ENCODE results near the gene MYO1H. TPM values are rescaled to one million over a fixed set of nuclear protein-coding genes. Genes with fewer than 3 reads are reported as not detected.

The MYO1H gene
- total RNA-seq, 2 experiments from 2014 or later, result not detected

DNA sequence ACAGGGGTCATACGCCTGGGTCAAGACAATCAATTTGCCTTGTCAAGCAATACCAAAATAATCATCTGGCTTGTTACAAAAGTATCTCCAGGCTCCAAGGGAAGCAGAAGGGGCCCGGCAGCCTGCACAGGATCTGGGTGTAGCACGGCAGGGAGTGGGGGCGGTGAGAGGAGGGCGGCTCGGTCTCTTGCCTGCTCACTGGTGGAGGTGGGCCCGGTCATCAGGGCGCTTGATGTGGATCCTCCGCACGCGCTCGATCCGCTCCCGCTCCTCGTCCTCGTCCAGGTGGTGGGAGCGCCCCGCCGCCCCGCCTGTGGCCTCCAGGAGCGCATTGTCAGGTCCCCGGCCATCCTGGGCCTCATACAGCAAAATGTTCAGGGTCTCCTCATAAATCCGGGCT, 103.7 kb downstream of the MYO1H start:
- no peaks in the 10 kb centered on the region for H3K4me1 ChIP-seq (ENCODE audit: insufficient read depth, low read length)
- TF ChIP-seq CTCF (IDR thresholded peaks at IDR 0.05), result no peak
- no peak for DNase-seq
- H3K27ac Mint-ChIP-seq, result no peak overlapping the region
- no peak overlapping the region for H3K27ac ChIP-seq (ENCODE audit: low read depth in 1 of 2, low read length in 2 of 2)
- no peaks in the 10 kb centered on the region for H3K27me3 Mint-ChIP-seq
- H3K36me3 ChIP-seq (ENCODE audit: insufficient read depth, low read length), result peaks cover 88% of the 10 kb centered on the region
- H3K9me3 ChIP-seq (ENCODE audit: control insufficient read depth in 1 of 2, insufficient read depth in 1 of 2, low read length in 2 of 2), result no peaks in the 10 kb centered on the region
- no peak for ATAC-seq (ENCODE audit: poor library complexity)
- ChIA-PET POLR2A (no interaction called here), CTCF (interaction anchor here (1.3 kb wide), 1 partner anchor 324 kb away, joined by 3 read pairs; no protein-coding TSS in a partner anchor)
- no peaks in the 10 kb centered on the region for H3K4me1 Mint-ChIP-seq (ENCODE audit: low read depth)
- no peak overlapping the region for H3K4me3 Mint-ChIP-seq
- peaks cover 79% of the 10 kb centered on the region for H3K36me3 Mint-ChIP-seq (ENCODE audit: low read depth)
- intact Hi-C loops (cut with DNase I, micrococcal nuclease), result no loop called here
- H3K9me3 Mint-ChIP-seq, result no peaks in the 10 kb centered on the region
- no peaks in the 10 kb centered on the region for H3K27me3 ChIP-seq (ENCODE audit: control insufficient read depth in 1 of 2, insufficient read depth in 2 of 2, low read length in 2 of 2)
- no peak overlapping the region for H3K4me3 ChIP-seq (ENCODE audit: low read length)

- intact Hi-C loops (cut with DNase I, micrococcal nuclease), result no loop called here
- no peaks in the 10 kb centered on the region for H3K4me1 Mint-ChIP-seq (ENCODE audit: low read depth)
- Histone ChIP-seq H3K27ac (ENCODE audit: low read depth in 1 of 2, low read length in 2 of 2) (no peak overlapping the region), H3K36me3 (ENCODE audit: insufficient read depth, low read length) (peaks cover 90% of the 10 kb centered on the region), H3K27me3 (ENCODE audit: control insufficient read depth in 1 of 2, insufficient read depth in 2 of 2, low read length in 2 of 2) (no peaks in the 10 kb centered on the region), H3K4me1 (ENCODE audit: insufficient read depth, low read length) (no peaks in the 10 kb centered on the region), H3K9me3 (ENCODE audit: control insufficient read depth in 1 of 2, insufficient read depth in 1 of 2, low read length in 2 of 2) (no peaks in the 10 kb centered on the region), H3K4me3 (ENCODE audit: low read length) (no peak overlapping the region)
- no peaks in the 10 kb centered on the region for H3K27me3 Mint-ChIP-seq
- ChIA-PET POLR2A (no interaction called here), CTCF (no interaction called here)
- no peaks in the 10 kb centered on the region for H3K9me3 Mint-ChIP-seq
- no peak overlapping the region for H3K27ac Mint-ChIP-seq
- DNase-seq (no peak), ATAC-seq (ENCODE audit: poor library complexity) (no peak)
- TF ChIP-seq CTCF (IDR thresholded peaks at IDR 0.05), result no peak
- peaks cover 90% of the 10 kb centered on the region for H3K36me3 Mint-ChIP-seq (ENCODE audit: low read depth)
- H3K4me3 Mint-ChIP-seq, result no peak overlapping the region
These were observed 104.8 kb downstream of the MYO1H start for GRCh38 chr12:109452489-109452888.

- H3K27ac Mint-ChIP-seq, result no peak overlapping the region
- peaks cover 96% of the 10 kb centered on the region for H3K36me3 ChIP-seq (ENCODE audit: insufficient read depth, low read length)
- CTCF ChIA-PET, result no interaction called here
- no peak overlapping the region for H3K4me3 Mint-ChIP-seq
- no peak for DNase-seq
- ATAC-seq (ENCODE audit: poor library complexity), result no peak
- H3K9me3 Mint-ChIP-seq, result no peaks in the 10 kb centered on the region
- H3K4me1 ChIP-seq (ENCODE audit: insufficient read depth, low read length), result no peaks in the 10 kb centered on the region
- TF ChIP-seq CTCF (IDR thresholded peaks at IDR 0.05), result no peak
- no peaks in the 10 kb centered on the region for H3K27me3 ChIP-seq (ENCODE audit: control insufficient read depth in 1 of 2, insufficient read depth in 2 of 2, low read length in 2 of 2)
- POLR2A ChIA-PET, result no interaction called here
- intact Hi-C loops (cut with DNase I, micrococcal nuclease), result no loop called here
- H3K9me3 ChIP-seq (ENCODE audit: control insufficient read depth in 1 of 2, insufficient read depth in 1 of 2, low read length in 2 of 2), result no peaks in the 10 kb centered on the region
- peaks cover 91% of the 10 kb centered on the region for H3K36me3 Mint-ChIP-seq (ENCODE audit: low read depth)
- peaks cover 5% of the 10 kb centered on the region for H3K4me1 Mint-ChIP-seq (ENCODE audit: low read depth)
- H3K4me3 ChIP-seq (ENCODE audit: low read length), result no peak overlapping the region
- H3K27me3 Mint-ChIP-seq, result no peaks in the 10 kb centered on the region
- no peak overlapping the region for H3K27ac ChIP-seq (ENCODE audit: low read depth in 1 of 2, low read length in 2 of 2)
These were observed 108.0 kb downstream of the MYO1H start for GRCh38 chr12:109455706-109456105.
